ENCODE data around the gene FLYWCH2. TPM values are rescaled to one million over a fixed set of nuclear protein-coding genes. Genes with fewer than 3 reads are reported as not detected.
"Not testable (repeated sequence)": the region's sequence is repeated elsewhere in the genome, so short reads cannot be mapped to it uniquely, and the experiment has no call there.

Gene FLYWCH2
- total and polyA plus RNA-seq, 7 donors = 14.1 to 39.4 (median 15.7) TPM

- peak overlapping the region; percentile 36 for H3K4me3 ChIP-seq
- H3K9me3 ChIP-seq = no peaks in the 10 kb centered on the region
- DNase-seq (peak; percentile 84 to 91), ATAC-seq (peak; percentile 90 to 97 (median 94))
- intact Hi-C loops (cut with DNase I) = no loop called here
- H3K36me3 ChIP-seq (ENCODE audit: insufficient read depth in 1 of 2, low read depth in 1 of 2) = peaks cover 0 to 47% of the 10 kb centered on the region in 2 donors
- 5 to 9% (median 6%) methylated on average over 19 of the region's 19 CpGs for WGBS, 3 donors
- no peak overlapping the region for H3K27ac ChIP-seq
- TF ChIP-seq CTCF (IDR thresholded peaks at IDR 0.05) = peak; percentile 98
- peaks cover 6% of the 10 kb centered on the region for H3K4me1 ChIP-seq
- no peaks in the 10 kb centered on the region for H3K27me3 ChIP-seq (ENCODE audit: insufficient read depth in 3 of 3, low read length in 2 of 3)
Measured at GRCh38 chr16:2927010-2927646, 44.1 kb downstream of the FLYWCH2 start.

- H3K27me3 ChIP-seq (ENCODE audit: insufficient read depth in 3 of 3, low read length in 2 of 3); H3K4me1 ChIP-seq; H3K4me3 ChIP-seq; intact Hi-C loops (cut with DNase I); H3K27ac ChIP-seq; H3K9me3 ChIP-seq; ATAC-seq; DNase-seq: not testable (repeated sequence)
- WGBS, 3 donors = 77 to 84% (median 78%) methylated on average over 4 of the region's 4 CpGs
- H3K36me3 ChIP-seq (ENCODE audit: insufficient read depth in 1 of 2, low read depth in 1 of 2) = peaks cover 0 to 48% of the 10 kb centered on the region in 2 donors
Measured at GRCh38 chr16:2928151-2928550, 45.1 kb downstream of the FLYWCH2 start.

GRCh38 chr16:2928796-2929195 lies 45.8 kb downstream of the FLYWCH2 start:
- DNase-seq = no peak
- no peak overlapping the region for H3K4me3 ChIP-seq
- H3K9me3 ChIP-seq = no peaks in the 10 kb centered on the region
- no peak for TF ChIP-seq CTCF (IDR thresholded peaks at IDR 0.05)
- intact Hi-C loops (cut with DNase I) = no loop called here
- H3K27ac ChIP-seq = no peak overlapping the region
- H3K4me1 ChIP-seq = peaks cover 6% of the 10 kb centered on the region
- H3K36me3 ChIP-seq (ENCODE audit: insufficient read depth in 1 of 2, low read depth in 1 of 2) = peaks cover 0 to 50% of the 10 kb centered on the region in 2 donors
- no peaks in the 10 kb centered on the region for H3K27me3 ChIP-seq (ENCODE audit: insufficient read depth in 3 of 3, low read length in 2 of 3)
- no peak for ATAC-seq
- 72 to 91% (median 83%) methylated on average over 11 of the region's 11 CpGs for WGBS, 3 donors

- intact Hi-C loops (cut with DNase I) = no loop called here
- Histone ChIP-seq H3K4me3 (no peak overlapping the region), H3K36me3 (ENCODE audit: insufficient read depth in 1 of 2, low read depth in 1 of 2) (peaks cover 0 to 58% of the 10 kb centered on the region in 2 donors), H3K27me3 (ENCODE audit: insufficient read depth in 3 of 3, low read length in 2 of 3) (no peaks in the 10 kb centered on the region), H3K27ac (no peak overlapping the region), H3K4me1 (peaks cover 6% of the 10 kb centered on the region), H3K9me3 (no peaks in the 10 kb centered on the region)
- DNase-seq (no peak), ATAC-seq (no peak)
- TF ChIP-seq CTCF (IDR thresholded peaks at IDR 0.05) = no peak
- WGBS, 3 donors = 89 to 94% (median 94%) methylated on average over 14 of the region's 14 CpGs
Measured at GRCh38 chr16:2929693-2930092, 46.7 kb downstream of the FLYWCH2 start.

- no peak overlapping the region for H3K4me3 ChIP-seq
- peaks cover 0 to 58% of the 10 kb centered on the region in 2 donors for H3K36me3 ChIP-seq (ENCODE audit: insufficient read depth in 1 of 2, low read depth in 1 of 2)
- H3K9me3 ChIP-seq = no peaks in the 10 kb centered on the region
- WGBS, 3 donors = 90 to 93% (median 93%) methylated on average over 15 of the region's 15 CpGs
- H3K4me1 ChIP-seq = peaks cover 6% of the 10 kb centered on the region
- no peak overlapping the region for H3K27ac ChIP-seq
- TF ChIP-seq CTCF (IDR thresholded peaks at IDR 0.05) = no peak
- no peaks in the 10 kb centered on the region for H3K27me3 ChIP-seq (ENCODE audit: insufficient read depth in 3 of 3, low read length in 2 of 3)
- DNase-seq = no peak
- intact Hi-C loops (cut with DNase I) = no loop called here
- ATAC-seq = no peak
Measured at GRCh38 chr16:2930236-2930635, 47.2 kb downstream of the FLYWCH2 start.

- H3K4me3 ChIP-seq; H3K27me3 ChIP-seq (ENCODE audit: insufficient read depth in 3 of 3, low read length in 2 of 3); H3K4me1 ChIP-seq; H3K27ac ChIP-seq; ATAC-seq; intact Hi-C loops (cut with DNase I); DNase-seq; H3K9me3 ChIP-seq: not testable (repeated sequence)
- peaks cover 0 to 68% of the 10 kb centered on the region in 2 donors for H3K36me3 ChIP-seq (ENCODE audit: insufficient read depth in 1 of 2, low read depth in 1 of 2)
- 90 to 93% (median 93%) methylated on average over 13 of the region's 13 CpGs for WGBS, 3 donors
Measured at GRCh38 chr16:2931231-2931914, 48.4 kb downstream of the FLYWCH2 start.
